RWPE1 (cell line): Measurements from ENCODE around the gene LHFPL2.

ENCODE experiments used
- CTCF ChIA-PET: fragments of 350-600 bp; sonication (Branson Sonifier 250); formaldehyde crosslinking; extraction: SDS; loops from one replicate; lab custom pipeline; 2021; lab: Yijun Ruan, JAX
- POLR2A ChIA-PET: fragments of 400-600 bp; formaldehyde crosslinking; extraction: SDS; loops from one replicate; lab custom pipeline; 2020; ENCODE audit warnings: antibody characterized with exemption; ENCODE audit not compliant: low non-redundant PET; lab: Yijun Ruan, JAX
- DNase-seq: peaks from one replicate; pipeline ENCODE4 v3.0.0; 2012; ENCODE audit warnings: low spot score
- H3K27ac ChIP-seq: fragments of 450-650 bp; 2 replicates; pipeline ENCODE4 v1.5.1; 2017
- TF ChIP-seq, protein P1 (sequence below): fragments of 450-650 bp; conservative IDR thresholded peaks from 2 replicates; pipeline ENCODE4 v1.5.1; 2017; ENCODE audit warnings: low read depth, mild to moderate bottlenecking

LHFPL2 gene

DNA sequence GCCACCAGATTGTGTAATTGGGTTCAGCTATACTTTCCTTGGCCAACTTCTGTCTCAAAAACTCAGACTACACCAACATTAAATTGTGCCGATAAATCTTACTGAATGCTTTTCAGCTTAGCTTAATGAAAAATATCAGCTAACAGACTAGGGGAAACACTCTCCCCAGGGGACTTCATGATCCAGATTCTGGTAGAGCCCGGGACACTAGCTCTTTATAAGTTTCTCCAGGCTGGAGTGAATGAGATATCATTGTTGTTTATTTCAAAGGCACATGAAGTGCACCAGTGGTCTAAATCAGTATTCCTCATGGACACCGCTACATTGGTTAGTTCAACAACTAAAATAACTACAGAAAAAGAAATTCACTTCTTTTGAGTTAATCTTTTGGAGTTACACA lies 10.5 kb upstream of the LHFPL2 start:
- H3K27ac ChIP-seq: no peak overlapping the region
- TF ChIP-seq, protein P1, sequence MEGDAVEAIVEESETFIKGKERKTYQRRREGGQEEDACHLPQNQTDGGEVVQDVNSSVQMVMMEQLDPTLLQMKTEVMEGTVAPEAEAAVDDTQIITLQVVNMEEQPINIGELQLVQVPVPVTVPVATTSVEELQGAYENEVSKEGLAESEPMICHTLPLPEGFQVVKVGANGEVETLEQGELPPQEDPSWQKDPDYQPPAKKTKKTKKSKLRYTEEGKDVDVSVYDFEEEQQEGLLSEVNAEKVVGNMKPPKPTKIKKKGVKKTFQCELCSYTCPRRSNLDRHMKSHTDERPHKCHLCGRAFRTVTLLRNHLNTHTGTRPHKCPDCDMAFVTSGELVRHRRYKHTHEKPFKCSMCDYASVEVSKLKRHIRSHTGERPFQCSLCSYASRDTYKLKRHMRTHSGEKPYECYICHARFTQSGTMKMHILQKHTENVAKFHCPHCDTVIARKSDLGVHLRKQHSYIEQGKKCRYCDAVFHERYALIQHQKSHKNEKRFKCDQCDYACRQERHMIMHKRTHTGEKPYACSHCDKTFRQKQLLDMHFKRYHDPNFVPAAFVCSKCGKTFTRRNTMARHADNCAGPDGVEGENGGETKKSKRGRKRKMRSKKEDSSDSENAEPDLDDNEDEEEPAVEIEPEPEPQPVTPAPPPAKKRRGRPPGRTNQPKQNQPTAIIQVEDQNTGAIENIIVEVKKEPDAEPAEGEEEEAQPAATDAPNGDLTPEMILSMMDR: no peak
- CTCF ChIA-PET: no interaction called here
- no peak for DNase-seq
- POLR2A ChIA-PET: no interaction called here

DNA sequence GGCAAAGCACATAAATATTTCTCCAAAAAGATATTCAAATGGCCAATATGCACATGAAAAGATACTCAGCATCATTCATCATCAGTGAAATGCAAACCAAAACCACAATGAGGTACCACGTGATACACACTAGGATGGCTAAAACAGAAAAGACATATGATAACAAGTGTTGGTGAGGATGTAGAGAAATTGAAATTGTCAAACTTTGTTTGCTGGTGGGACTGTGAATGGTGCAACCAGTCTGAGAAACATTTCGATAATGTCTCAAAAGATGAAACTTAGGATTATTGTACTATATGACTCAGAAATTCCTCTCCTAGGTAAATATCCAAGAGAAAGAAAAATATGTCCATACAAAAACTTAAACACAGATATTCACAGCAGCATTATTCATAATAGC lies 8.6 kb upstream of the LHFPL2 start:
- no peak for DNase-seq
- TF ChIP-seq, protein P1: no peak
- no peak overlapping the region for H3K27ac ChIP-seq
- ChIA-PET CTCF (interaction anchor here (0.6 to 0.8 kb wide), 2 partner anchors 37 to 214 kb away, joined by 3 read pairs; no protein-coding TSS in a partner anchor), POLR2A (no interaction called here)

DNA sequence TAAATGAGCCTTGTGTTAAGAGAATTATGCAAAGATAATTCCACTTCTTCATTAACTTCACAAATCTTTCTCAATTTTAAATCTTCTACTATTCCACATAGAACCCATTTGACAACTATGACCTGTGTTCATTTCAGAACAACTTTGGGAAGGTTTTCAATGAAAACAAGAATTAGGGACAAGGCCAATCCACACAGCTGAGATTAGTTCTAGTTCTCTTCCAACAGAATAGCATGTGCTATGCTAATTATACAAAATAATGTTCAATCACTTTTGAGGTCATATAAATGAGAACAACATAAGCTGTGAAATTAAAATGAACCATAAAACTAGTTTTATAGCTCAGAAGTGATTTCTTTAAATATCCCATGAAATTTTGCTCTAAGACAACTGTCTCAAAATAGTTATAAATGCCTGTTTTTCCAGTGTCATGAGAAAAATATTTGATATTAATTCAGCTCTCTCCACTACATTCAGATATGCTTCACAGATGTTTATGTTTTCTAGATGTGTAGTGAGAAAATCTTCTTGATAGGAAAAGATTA lies 7.2 kb upstream of the LHFPL2 start:
- CTCF ChIA-PET: no interaction called here
- TF ChIP-seq, protein P1: no peak
- H3K27ac ChIP-seq: no peak overlapping the region
- POLR2A ChIA-PET: no interaction called here
- DNase-seq: no peak

DNA sequence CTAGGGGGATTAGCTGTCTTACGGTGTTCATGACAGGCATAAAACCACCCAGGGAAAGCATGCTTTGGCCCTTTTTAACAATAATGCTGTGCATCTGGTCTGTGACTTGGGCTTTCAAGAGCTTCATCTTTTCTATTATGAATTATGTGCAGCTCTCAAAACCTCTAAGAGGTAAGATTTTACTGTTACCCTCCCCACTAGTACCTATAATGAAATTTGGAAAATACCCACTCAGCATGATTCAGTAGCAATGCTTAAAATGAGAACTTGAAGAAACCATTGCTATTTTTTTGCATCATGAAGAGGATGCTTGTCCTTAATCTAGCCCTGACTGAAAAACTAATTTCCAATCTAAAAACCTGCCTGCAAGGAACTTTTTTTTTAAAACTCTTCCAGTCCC lies 5.8 kb upstream of the LHFPL2 start:
- H3K27ac ChIP-seq: no peak overlapping the region
- TF ChIP-seq, protein P1: no peak
- ChIA-PET POLR2A (no interaction called here), CTCF (interaction anchor here (0.6 kb wide), 1 partner anchor 876 kb away, joined by 3 read pairs; no protein-coding TSS in a partner anchor)
- DNase-seq: no peak

DNA sequence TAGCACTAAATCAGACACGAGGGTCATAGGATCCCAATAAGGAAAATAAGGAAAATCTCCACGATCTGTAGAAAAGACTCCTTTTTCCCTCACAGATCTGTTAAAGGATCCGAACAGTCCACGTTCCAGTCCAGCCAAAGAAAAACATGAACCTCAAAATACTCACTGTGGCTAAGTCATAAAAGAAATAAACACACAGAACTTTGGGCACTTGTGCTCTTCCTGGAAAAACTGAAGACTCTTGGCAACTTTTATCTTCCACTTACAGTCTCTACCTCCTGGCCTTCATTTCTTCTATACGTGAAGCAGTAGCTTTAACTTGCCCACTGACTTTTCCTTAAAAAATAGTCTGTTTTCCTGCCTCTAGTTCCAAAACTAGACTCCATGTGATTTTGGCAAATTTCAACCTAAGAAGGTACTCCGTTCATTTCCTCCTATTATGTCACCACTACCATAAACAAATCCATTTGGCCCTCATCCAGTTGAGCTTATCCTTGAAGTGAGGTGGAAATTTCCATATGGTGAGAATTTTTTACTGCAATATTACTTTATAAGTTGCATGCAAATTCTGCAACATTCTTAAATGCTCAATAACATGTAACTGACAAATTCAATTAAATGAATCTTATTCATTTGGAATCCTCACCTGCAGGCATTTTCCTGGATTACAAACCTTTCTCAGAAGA lies 5.3 kb upstream of the LHFPL2 start:
- TF ChIP-seq, protein P1: no peak
- no peak overlapping the region for H3K27ac ChIP-seq
- no peak for DNase-seq
- POLR2A ChIA-PET: no interaction called here
- CTCF ChIA-PET: interaction anchor here (0.6 kb wide), 2 partner anchors 368 to 876 kb away, joined by 3 read pairs; no protein-coding TSS in a partner anchor

DNA sequence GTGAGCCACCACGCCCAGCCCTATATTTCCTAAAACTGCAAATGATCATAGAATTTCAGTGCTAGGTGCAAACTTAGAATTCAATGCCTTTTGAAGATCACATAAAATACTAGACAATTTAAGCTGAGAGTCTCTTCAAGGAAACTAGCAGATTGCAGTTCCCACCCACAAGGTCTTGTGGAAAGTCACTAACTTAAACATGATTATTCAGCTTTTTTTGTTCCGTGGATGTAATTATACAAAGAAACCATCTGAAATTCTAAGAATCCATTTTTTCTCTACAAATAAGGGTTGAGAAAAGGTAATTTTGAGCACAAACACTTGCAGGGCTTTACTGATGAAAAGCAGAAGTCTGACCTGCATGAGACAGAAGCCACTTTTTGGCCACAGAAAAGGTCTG lies 4.5 kb upstream of the LHFPL2 start:
- TF ChIP-seq, protein P1: no peak
- POLR2A ChIA-PET: no interaction called here
- no peak for DNase-seq
- CTCF ChIA-PET: no interaction called here
- no peak overlapping the region for H3K27ac ChIP-seq
